Fibroblast of peridontal ligament (primary cell): ENCODE results near the gene CCR6.

Experiments
- DNase-seq: peaks from one replicate; pipeline ENCODE4 v3.0.0-alpha.2; 2010; ENCODE audit errors: extremely low read depth

The CCR6 gene

DNA sequence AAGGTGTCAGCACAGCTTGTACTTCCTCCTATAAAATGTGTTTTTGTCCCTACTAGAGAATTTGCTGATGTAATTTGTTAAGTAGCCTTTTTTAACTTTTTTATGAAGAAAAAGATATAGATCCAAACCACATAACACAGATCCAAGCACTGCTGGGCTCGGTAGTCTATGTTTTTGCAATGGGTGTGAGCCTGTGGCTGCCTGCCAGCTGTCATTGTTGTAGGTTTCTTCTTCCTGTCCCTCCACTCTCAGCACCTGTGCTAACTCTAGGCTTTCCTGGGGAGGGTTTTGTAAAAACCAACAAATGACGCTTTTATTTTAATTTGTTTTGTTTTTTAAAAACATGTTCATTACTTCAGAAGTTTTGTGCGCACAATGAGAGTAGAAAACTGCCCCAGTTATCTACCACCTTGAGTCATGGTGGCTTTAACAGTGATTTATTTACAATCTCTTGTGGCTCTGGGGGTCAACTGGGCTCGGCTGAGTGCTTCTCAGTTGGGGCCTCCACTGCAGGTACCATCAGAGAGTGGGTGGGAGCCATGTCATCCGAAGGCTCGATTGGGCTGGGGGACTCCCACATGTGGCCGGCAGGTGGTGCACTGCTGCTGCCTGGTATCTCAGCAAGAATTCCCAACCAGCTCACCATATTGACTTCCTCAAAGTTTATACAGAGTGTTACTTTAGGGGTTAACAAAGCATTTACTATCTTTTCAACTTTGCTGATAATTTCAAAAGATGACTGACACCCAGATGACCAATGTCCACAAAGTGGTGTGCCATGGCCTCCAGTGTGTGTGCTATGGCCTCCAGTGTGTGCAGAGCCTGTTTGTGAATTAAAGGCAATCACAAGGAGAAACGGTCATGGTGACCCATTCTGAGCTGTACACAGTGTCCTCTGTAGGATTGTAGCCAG lies 3.0 kb upstream of the CCR6 start:
- no peak for DNase-seq

DNA sequence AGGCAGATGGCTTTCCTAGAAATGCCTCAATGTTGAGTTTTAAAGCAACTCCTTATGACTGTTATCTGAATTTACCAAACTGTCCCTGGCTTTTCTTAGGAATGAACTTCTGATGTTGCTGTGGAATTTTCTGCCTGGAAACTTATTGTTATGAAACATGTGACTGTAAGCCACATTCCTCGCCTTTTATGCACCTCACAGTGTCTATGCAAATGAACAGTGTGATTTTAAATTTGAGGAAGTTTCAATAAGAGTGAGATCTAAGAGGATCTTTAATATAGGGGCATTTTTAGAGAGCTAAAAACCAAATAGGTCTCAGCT lies 2.4 kb upstream of the CCR6 start:
- DNase-seq = no peak

DNA sequence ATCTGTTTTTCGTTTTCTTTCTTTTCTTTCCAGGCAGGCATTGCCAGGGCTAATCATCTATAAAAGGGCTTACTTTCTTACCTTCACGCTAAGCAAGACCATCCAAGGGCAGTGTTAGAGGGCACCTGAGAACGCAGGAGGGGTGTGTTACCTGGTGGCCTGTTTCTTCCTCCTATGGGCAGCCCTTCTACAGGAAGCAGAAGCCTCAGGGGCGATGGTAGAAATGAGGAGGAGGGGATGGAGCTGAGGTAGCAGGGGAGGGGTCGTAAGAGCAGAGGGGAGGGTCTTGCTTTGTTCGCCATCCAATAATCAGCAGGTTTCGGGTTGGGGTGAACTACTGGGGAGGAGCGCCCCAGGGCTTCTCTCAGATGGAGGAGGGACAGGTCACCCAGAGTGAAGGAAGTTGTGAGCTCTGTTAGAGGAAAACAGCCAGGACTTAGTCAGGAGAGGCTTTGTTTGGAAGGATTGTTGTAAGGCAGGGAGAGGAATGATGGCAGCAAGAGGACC lies 1.5 kb upstream of the CCR6 start:
- no peak for DNase-seq

DNA sequence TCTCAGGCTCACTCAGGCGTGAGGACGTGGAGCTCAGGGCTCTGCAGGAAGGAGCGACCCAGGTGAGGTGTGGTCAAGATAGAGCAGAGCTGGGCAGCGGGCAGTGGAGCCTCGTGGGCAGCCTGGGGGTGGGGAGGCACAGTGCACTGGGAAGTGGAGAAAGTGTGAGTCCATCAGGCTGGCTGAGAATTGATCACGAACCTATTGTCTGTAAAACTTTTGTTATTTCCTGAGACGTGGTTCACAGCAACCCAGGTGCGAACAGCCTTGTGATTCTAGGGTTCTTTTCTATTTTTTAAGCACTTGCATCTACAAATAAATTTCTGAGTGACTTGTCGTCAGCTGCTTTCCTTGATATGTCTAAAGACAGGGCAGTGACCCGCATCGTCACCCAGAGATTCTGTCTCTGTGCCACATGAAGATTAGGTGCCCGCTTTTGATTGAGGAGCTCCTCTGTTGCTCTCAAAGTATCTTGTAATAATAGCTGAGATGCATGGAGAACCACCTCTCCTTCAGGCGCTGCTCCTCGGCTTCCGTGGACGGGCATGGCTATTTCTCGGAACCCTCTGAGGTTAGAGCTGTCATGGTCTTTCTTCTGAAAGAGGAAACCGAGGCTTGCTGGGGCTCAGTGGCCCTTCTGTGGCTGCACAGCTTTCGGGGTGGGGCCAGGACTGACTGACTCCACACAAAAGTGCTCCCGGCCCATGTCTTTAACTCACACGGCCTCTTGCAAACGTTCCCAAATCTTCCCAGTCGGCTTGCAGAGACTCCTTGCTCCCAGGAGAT lies 662 bp upstream of the CCR6 start:
- DNase-seq = no peak

DNA sequence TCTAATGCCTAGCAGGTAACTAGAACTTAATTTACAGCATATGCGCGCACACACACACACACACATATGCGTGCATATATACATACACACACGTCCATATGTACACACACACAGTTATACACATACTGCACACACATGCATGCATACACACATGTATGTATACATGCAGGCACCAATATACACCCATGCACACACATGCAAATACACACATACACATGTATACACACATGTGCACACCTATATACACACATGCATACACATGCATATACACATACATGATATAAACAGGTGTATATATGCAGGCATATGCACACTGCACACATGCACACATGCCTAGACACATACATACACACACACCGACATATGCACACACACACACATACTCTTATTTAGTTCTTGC lies 1.9 kb downstream of the CCR6 start:
- no peak for DNase-seq

DNA sequence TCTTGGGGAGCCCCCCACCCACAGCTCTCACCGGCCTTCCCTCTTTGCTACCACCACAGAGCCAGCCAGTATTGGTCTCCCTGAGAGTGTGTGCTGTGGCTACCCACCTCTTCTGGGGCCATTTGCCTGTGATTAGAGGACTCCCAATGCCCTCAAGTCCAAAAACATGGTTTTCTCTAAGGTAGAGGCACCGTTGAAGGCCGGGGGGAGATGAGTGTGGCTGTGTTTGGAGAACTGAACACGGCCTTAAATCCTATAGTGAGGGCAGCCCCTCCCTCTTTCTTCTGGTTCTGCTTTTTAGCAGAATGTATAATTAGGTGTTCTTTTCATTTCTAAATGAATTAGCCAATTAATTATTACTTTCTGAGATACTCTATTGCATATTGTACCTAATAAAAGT lies 2.5 kb downstream of the CCR6 start:
- DNase-seq = no peak

DNA sequence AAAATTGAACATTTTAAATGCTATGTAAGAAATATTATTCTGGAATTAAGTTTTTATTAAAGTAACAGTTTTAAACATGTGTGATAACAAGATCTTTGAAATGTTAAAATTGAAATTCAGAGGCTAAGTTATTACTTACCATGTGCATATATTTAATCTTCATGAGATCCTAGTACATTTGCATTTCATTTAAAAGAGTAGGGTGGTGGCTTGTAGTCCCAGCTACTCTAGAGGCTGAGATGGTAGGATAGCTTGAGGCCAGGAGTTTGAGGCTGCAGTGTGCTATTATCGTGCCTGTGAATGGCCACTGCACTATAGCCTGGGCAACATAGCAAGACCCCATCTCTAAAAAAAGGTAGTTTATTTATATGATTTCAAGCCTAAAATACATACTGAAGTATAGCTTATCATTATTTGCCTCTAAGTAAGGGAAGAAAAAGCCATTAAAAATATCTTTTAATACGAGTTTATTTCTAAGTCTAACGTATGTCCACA lies 3.0 kb downstream of the CCR6 start:
- DNase-seq = no peak

DNA sequence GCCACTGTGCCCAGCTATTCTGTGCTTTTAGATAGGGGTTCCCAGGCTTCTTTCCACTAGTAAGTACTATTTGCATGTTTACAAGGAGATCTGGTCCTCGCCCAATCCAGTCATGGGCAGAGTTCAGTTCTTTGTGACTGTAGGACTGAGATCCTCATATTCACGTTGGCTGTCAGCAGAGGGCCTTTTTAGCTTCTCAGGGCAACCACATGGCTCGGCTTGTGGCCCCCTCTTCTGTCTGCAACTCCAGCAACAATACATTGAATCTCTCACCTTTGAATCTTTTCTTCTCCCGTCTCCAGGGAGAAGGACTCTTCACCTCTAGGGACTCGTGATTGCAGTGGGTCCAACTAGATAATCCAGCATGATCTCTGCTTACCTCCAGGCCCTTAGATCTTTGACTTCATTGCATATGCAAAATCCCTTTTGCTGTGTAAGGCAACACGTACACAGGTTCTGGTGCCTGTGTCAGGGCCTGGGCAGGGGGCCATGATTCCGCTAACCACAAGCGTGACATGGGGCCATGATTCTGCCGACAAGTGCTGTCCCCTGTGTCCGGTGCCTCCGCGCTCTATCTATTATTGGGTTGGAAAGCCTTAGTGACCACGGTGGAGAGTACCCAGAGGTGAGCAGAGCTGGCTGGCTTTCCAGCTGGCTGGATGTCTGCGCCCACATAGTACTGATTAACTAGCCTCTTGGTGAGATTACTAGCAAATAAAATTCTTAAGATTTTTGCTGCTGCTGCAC lies 5.1 kb downstream of the CCR6 start:
- no peak for DNase-seq

DNA sequence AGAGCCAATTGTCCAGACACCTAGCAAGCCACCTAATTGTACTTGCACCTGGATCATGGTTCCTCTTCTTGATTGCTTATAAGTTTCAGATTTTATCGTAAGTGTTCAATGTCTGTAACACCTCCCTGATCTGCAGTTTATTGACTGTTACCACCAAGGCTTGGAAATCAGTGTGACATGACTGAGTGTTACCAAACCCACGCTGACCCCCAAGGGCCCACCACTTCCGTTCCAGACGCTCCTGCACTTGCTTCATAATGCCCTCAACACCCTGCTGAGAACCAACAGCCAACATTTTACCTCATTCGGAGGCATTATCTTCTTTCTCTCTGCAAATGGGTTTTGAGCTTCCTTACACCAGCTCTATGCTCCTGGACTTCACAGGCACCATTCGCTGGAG lies 6.3 kb downstream of the CCR6 start:
- DNase-seq = no peak

DNA sequence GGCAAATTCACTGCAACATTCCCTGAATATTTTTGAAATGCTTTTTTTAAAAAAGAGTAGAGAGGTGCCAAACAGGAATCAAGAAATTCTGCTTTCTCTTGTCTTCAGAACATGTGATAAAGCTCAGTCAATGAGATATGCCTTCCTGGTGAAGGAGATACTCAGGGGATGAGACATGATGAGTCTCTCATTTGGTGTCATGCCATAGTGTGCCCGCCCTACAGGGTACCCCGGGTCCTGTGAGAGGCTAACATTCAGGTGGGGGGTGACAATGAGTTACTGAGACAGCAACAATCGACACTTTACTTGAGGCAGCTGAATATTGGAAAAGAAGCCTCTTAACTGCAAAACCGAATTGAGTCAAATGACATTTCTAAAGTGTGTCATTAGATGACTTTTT lies 6.7 kb downstream of the CCR6 start:
- no peak for DNase-seq

DNA sequence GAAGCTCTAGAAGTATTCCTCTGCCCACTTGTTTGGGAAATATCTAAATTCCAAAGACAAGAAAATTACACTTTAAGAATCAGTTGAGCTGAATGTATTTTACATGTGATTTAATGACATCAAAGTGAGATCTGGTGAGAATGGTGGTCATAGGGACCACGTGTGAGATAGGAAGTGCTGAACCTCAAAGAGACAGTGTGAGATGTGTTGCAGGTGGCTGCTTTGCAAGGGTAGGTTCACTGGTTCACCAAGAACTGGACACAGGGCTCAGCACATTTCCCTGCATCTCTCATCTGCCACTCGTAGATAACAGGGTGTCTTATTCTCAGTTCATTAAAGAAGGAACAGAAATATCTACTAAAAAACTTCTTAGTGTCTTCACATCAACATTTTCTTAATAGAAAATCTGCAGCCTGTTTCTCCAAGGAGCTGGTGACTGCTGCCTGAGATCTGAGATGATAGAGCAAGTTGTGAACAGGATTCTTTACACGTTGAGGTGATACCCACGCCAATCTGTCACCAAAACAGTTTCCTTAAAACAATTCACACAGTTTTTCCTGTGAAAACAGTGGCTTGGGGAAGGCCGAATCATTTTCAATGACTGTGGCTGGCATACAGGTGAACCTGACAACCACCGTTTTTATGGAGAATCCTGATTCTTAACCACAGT lies 7.2 kb downstream of the CCR6 start:
- DNase-seq = no peak

DNA sequence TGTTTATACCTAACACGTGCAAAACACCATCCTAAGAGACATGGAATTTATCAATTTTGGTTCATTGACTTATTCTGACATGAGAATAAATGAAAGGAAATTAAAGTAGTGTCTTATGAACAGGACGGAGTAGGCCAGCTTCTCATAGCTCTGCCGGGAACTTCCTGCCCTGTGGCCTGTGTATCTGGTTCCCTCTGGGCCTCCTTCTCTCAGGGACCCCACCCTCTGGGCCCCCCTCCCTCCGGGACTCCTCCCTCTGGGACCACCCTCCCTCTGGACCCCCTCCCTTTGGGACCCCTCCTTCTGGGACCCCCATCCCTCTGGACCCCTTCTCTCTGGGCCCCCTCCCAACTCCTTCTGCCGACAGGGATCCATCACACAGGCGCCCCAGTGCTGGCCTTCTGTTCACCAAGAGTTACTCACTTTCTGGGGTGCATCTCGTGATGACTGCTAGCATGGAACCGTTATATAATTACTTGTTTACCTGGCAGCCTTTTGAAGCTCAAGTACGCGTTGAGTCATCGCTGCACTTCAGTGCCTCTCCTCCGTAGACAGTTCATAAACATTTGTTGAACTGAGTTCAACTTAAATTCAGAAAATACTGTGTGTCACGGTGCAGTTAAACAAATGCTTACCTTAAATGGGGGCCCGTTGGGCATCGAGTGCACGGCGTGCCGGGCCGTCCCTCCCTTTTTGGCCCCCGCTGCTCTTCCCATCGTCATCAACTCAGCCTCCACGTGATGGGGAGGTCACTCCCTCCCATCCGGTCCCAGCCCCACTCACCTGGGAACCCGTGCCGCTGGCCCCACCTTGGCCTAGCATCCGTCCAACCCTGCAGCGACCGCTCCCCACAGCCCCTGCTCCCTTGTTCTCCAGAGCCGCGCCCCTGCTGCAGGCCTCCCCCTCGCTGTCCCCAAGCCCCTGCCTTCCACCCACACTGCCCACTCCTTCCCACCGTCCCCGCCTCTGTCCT lies 8.1 kb downstream of the CCR6 start:
- DNase-seq = no peak

DNA sequence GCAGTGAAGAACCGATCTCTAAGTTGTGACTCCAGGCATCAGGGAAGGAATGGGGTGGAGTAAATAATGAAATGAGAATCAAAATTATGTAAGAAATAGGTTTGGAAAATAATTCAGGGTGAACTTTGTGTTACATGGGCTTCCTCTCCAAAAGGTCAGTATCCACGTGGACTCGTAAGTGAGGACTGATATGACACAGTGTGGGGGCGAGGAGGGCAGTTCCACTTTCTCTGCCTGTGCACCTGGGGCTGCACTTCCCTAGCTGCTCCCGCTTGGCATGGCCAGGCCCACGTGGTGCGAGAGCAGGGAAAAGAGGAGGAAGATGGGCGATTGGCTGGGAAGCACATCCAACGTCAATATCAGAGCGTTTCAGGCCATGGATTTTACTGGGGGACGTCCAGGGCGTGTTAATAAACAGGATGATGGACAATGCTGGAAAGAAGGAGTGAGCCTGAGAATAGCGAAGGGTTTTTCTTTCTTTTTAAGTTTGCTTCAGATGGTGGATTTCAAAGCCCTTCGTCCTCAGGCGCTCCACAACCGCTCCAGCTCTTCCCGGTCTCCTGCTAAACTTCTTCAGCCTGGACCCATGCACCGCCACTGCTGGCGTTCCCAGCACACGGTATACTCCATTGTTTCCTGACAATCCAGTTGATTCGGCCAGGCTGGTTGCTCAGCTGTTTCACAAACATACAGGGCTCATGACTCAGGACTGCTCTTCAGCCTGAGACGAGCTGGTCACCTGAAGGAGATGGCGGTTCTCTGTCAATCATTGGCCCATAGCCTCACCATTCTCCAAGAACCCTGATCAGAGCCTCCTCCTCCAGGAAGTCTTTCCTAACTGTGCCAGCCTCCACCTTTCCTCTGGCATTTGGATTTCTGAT lies 11.8 kb downstream of the CCR6 start:
- no peak for DNase-seq

DNA sequence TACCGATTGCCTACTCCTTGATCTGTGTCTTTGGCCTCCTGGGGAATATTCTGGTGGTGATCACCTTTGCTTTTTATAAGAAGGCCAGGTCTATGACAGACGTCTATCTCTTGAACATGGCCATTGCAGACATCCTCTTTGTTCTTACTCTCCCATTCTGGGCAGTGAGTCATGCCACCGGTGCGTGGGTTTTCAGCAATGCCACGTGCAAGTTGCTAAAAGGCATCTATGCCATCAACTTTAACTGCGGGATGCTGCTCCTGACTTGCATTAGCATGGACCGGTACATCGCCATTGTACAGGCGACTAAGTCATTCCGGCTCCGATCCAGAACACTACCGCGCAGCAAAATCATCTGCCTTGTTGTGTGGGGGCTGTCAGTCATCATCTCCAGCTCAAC lies 13.5 kb downstream of the CCR6 start:
- DNase-seq = no peak

DNA sequence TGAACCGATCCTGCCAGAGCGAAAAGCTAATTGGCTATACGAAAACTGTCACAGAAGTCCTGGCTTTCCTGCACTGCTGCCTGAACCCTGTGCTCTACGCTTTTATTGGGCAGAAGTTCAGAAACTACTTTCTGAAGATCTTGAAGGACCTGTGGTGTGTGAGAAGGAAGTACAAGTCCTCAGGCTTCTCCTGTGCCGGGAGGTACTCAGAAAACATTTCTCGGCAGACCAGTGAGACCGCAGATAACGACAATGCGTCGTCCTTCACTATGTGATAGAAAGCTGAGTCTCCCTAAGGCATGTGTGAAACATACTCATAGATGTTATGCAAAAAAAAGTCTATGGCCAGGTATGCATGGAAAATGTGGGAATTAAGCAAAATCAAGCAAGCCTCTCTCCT lies 14.2 kb downstream of the CCR6 start:
- DNase-seq = no peak

DNA sequence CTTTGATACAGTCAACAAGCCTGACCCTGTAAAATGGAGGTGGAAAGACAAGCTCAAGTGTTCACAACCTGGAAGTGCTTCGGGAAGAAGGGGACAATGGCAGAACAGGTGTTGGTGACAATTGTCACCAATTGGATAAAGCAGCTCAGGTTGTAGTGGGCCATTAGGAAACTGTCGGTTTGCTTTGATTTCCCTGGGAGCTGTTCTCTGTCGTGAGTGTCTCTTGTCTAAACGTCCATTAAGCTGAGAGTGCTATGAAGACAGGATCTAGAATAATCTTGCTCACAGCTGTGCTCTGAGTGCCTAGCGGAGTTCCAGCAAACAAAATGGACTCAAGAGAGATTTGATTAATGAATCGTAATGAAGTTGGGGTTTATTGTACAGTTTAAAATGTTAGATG lies 15.0 kb downstream of the CCR6 start:
- no peak for DNase-seq

DNA sequence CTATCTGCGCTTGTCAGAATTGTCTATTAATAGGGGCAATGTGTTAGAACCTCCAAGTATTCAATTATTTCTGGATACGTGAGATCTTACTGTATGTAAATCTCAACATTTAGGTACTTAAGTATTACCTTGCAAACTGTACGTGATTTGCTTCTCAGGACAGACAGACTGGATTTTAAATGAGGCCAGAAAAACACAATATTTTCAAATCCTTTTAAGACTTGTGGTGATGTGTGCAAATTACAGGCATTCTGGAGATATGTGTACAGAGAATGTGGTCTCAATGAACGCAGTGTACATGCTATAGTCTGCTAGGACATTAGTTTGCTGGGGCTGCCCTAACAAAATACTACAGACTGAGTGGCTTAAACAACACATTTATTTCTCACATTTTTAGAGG lies 16.9 kb downstream of the CCR6 start:
- DNase-seq = no peak

DNA sequence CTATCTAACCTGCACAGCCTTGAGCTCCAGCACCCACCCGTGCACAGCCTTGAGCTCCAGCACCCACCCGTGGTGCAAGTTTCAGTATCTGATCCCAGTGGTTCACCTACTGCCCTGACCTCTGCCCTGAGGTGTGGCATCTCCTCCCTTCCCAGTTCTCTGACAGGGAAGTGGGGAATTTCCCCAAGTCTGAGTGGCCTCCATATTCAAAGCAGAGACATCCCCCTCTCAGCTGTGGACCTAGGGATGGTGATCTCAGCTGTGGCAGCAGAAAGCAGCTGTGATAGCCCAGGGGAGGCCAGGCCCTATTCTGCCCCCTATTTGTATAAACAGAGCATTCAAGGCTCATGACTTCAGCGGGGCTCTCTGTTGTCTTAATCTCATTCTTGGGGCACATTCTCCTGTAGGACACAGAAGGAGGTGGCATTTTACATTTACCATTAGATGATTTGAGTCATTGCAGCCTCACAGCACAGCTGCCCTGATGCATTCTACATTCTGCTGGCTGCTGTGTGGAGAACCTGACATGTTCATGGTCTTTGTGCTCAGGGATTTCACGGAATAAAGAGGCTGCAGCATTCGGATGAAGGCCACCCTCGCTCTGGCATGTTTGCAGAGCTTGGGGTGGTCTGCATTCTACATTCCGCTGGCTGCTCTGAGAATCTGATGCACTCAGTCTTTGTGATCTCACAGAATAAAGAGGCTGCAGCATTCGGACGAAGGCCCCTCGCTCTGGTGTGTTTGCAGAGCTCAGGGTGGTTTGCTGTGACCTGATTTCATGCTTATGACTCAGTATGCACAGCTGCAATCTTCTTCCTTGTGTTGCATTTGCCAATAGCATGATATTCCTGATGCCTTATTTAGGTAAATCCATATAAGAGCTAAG lies 17.9 kb downstream of the CCR6 start:
- no peak for DNase-seq
